Tibial nerve (tissue), 4 donors: ENCODE results near the gene LRRC52. TPM values are rescaled to one million over a fixed set of nuclear protein-coding genes. Genes with fewer than 3 reads are reported as not detected.

Experiments
- DNase-seq, 2 donors: peaks; one replicate each; pipeline ENCODE4 v3.0.0-alpha.2; 2019; ENCODE audit warnings: low spot score in 2 of 2
- H3K27ac ChIP-seq, 4 donors: fragments of 200-600 bp; sonication (generic) in 3 of 4; one replicate each; pipeline ENCODE4 v1.5.1; 2017 to 2019; ENCODE audit warnings: mild to moderate bottlenecking in 1 of 4
- H3K27me3 ChIP-seq, 2 donors: fragments of 200-600 bp; sonication (generic) in 1 of 2; one replicate each; pipeline versions ENCODE4 v1.5.1 to v1.6.0; 2017 to 2019
- H3K36me3 ChIP-seq, 3 donors: fragments of 200-600 bp; sonication (generic); one replicate each; pipeline ENCODE4 v1.5.1; 2018 to 2019
- H3K4me1 ChIP-seq, 4 donors: fragments of 200-600 bp; sonication (generic) in 3 of 4; one replicate each; pipeline ENCODE4 v1.5.1; 2017 to 2019
- H3K4me3 ChIP-seq, 4 donors: fragments of 200-600 bp; sonication (generic) in 3 of 4; one replicate each; pipeline ENCODE4 v1.5.1; 2017 to 2019; ENCODE audit warnings: mild to moderate bottlenecking in 1 of 4, moderate library complexity in 1 of 4
- H3K9me3 ChIP-seq, 4 donors: fragments of 200-600 bp; sonication (generic) in 3 of 4; one replicate each; pipeline ENCODE4 v1.5.1; 2017 to 2019
- EP300 ChIP-seq, 2 donors: sonication (generic); formaldehyde crosslinking; IDR thresholded peaks; one replicate each; pipeline ENCODE4 v1.6.1; 2017; ENCODE audit warnings: antibody characterized with exemption in 2 of 2, mild to moderate bottlenecking in 1 of 2
- POLR2A ChIP-seq, 2 donors: fragments of 450-650 bp; IDR thresholded peaks; one replicate each; pipeline ENCODE4 v1.6.1; 2017; ENCODE audit warnings: antibody characterized with exemption in 2 of 2, mild to moderate bottlenecking in 2 of 2, moderate library complexity in 2 of 2
- WGBS, 2 donors: methylation state at CpG; one replicate each; pipeline ENCODE4 v1.1.5; 2018; 5-methylcytosine and 5-hydroxymethylcytosine counted together
- total RNA-seq, 4 donors: library from RNA; depleted of rRNA; stranded (reverse); fragments of >200 nt; gene quantifications; one replicate each; pipeline ENCODE4 v1.1.0, GENCODE V29; 2016
- TF ChIP-seq, protein P1 (sequence below), 5 experiments: fragments of 200-600 bp in 3 of 5; fragments of 450-650 bp in 2 of 5; sonication (generic) in 3 of 5; IDR thresholded peaks; one replicate each; pipeline ENCODE4 v1.5.1; 2016 to 2019; ENCODE audit warnings: antibody characterized with exemption in 5 of 5, mild to moderate bottlenecking in 3 of 5, moderate library complexity in 2 of 5

LRRC52 gene
- total RNA-seq, 4 donors from 2014 or later: not detected

DNA sequence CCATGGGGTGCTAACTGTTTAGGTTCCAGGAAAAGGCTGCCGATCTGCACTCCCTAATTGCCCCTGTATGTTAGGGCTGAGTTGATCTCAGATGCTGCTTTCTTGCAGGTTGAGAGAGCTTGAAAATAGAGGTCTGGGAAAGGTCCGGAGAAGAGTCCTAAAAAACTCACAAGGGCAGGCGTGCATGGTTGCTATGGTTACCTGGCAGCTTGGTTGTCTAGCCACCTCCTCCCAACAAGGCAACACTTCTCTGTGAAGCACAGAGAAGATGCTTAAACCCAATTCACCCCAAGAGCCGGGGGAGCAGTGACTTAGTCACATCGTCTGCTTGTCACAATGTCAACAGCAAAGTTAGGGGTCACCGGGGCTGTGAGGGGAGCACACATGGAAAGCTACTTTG lies 31.0 kb upstream of the LRRC52 start:
- TF ChIP-seq EP300 (IDR thresholded peaks at IDR 0.05) (no peak), POLR2A (IDR thresholded peaks at IDR 0.05) (no peak)
- TF ChIP-seq, protein P1, sequence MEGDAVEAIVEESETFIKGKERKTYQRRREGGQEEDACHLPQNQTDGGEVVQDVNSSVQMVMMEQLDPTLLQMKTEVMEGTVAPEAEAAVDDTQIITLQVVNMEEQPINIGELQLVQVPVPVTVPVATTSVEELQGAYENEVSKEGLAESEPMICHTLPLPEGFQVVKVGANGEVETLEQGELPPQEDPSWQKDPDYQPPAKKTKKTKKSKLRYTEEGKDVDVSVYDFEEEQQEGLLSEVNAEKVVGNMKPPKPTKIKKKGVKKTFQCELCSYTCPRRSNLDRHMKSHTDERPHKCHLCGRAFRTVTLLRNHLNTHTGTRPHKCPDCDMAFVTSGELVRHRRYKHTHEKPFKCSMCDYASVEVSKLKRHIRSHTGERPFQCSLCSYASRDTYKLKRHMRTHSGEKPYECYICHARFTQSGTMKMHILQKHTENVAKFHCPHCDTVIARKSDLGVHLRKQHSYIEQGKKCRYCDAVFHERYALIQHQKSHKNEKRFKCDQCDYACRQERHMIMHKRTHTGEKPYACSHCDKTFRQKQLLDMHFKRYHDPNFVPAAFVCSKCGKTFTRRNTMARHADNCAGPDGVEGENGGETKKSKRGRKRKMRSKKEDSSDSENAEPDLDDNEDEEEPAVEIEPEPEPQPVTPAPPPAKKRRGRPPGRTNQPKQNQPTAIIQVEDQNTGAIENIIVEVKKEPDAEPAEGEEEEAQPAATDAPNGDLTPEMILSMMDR (IDR thresholded peaks at IDR 0.05): no peak
- H3K36me3 ChIP-seq: no peaks in the 10 kb centered on the region
- 53 to 57% methylated on average over 6 of the region's 6 CpGs for WGBS, 2 donors
- H3K4me3 ChIP-seq: no peak overlapping the region
- no peak overlapping the region for H3K27ac ChIP-seq
- DNase-seq: no peak
- H3K9me3 ChIP-seq: no peaks in the 10 kb centered on the region
- H3K27me3 ChIP-seq: no peaks in the 10 kb centered on the region
- H3K4me1 ChIP-seq: no peaks in the 10 kb centered on the region

DNA sequence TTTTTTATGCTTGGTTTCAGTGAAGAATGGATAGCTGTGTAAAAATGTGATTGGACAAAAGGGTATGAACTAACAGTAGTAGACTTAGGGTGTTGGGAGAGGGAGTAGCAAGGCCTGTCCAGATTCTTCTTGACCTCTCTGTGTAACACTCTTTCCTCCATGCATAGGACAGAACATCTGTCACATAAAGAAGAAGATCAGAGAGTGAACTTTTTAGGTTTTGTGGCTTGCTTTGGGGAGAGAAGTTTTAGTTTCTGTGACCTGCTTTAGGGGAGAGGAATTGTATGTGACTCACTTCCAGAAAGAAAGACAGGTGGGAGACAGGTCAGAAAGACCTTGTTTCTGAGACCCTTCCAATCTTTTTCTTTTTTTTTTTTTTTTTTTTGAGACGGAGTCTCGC lies 27.3 kb upstream of the LRRC52 start:
- WGBS, 2 donors: 95 to 100% methylated on average over 2 of the region's 2 CpGs
- no peak for DNase-seq
- H3K9me3 ChIP-seq: peaks cover 0 to 3% (median under 1%) of the 10 kb centered on the region in 4 donors
- no peaks in the 10 kb centered on the region for H3K27me3 ChIP-seq
- TF ChIP-seq, protein P1 (IDR thresholded peaks at IDR 0.05): no peak
- TF ChIP-seq EP300 (IDR thresholded peaks at IDR 0.05): no peak
- TF ChIP-seq POLR2A (IDR thresholded peaks at IDR 0.05): no peak
- no peak overlapping the region for H3K27ac ChIP-seq
- H3K4me3 ChIP-seq: no peak overlapping the region
- H3K36me3 ChIP-seq: no peaks in the 10 kb centered on the region
- H3K4me1 ChIP-seq: no peaks in the 10 kb centered on the region

DNA sequence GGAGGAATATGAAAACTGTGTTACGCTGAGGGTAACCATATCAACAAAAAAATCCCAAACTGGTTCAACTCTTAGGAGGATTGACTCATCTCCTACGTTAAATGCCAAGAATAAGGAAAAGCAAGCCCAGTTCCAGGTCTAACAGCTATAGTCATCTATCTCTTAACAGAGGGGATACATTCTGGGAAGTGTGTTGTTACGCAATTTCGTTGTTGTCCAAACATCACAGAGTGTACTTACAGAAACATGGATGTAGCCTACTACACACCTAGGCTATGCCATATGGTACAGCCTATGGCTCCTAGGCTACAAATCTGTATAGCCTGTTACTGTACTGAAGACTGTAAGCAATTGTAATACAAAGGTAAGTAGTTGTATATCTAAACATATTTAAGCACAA lies 23.2 kb upstream of the LRRC52 start:
- Histone ChIP-seq H3K4me1 (peaks cover 0 to 9% (median 0%) of the 10 kb centered on the region in 4 donors), H3K4me3 (no peak overlapping the region), H3K36me3 (no peaks in the 10 kb centered on the region), H3K27me3 (no peaks in the 10 kb centered on the region), H3K9me3 (peaks cover 0 to 16% (median 1%) of the 10 kb centered on the region in 4 donors), H3K27ac (no peak overlapping the region)
- DNase-seq: no peak
- WGBS, 2 donors: 83 to 87% methylated on average over 4 of the region's 4 CpGs
- TF ChIP-seq EP300 (IDR thresholded peaks at IDR 0.05) (no peak), POLR2A (IDR thresholded peaks at IDR 0.05) (no peak)
- TF ChIP-seq, protein P1 (IDR thresholded peaks at IDR 0.05): no peak

DNA sequence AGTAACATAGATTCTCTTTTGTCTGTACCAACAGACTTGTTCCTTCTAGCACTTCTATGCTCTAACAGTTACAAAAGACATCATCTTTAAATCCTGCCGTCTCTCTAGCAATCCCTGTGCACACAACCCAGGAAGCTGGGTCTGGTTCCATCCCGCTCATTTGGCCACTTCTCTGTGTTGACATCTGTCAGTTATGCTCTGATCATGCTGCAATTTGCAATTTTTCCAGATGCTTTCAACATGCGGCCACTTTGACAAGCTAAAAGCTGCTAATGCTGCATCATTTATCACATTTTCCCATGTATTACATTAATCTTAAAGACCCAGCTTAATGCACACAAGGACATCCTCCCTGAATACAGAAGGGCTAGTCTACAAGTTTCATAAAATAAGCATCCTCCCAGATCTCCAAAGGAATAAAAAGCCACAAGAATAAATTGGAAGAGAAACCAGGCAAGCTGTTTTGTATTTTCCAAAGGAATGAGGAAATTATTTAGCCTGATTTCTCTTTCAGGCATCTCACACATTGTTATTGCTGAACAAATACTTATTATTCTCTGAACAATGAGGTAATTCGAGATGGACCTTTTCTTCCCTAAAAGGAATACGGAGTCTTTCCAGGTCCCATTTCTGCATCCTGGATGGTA lies 19.0 kb upstream of the LRRC52 start:
- 49 to 52% methylated on average over 5 of the region's 5 CpGs for WGBS, 2 donors
- no peak for TF ChIP-seq POLR2A (IDR thresholded peaks at IDR 0.05)
- TF ChIP-seq EP300 (IDR thresholded peaks at IDR 0.05): no peak
- TF ChIP-seq, protein P1 (IDR thresholded peaks at IDR 0.05): no peak
- Histone ChIP-seq H3K27ac (no peak overlapping the region), H3K27me3 (no peaks in the 10 kb centered on the region), H3K9me3 (peaks cover 0 to 16% (median 1%) of the 10 kb centered on the region in 4 donors), H3K36me3 (no peaks in the 10 kb centered on the region), H3K4me3 (no peak overlapping the region), H3K4me1 (peaks cover 0 to 9% (median 0%) of the 10 kb centered on the region in 4 donors)
- DNase-seq: no peak

DNA sequence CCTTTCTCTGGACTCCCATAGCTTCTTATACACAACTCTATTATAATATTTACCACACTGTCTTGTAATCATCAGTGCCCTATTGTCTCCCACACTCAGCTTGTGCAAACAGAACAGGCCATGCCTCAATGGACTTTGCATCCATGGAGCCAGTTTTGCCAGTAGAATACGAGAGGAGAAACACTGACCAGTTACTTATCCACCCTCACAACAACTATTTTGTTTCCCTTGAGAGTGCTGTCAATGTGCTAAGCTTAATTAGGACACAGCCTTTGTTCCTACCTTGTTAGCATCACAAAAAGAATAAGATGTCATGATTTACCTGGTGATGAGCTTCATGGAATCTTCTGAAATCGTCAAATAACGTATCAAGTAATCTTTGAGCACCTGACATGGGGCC lies 18.1 kb upstream of the LRRC52 start:
- H3K4me3 ChIP-seq: no peak overlapping the region
- no peaks in the 10 kb centered on the region for H3K36me3 ChIP-seq
- TF ChIP-seq, protein P1 (IDR thresholded peaks at IDR 0.05): no peak
- TF ChIP-seq EP300 (IDR thresholded peaks at IDR 0.05) (no peak), POLR2A (IDR thresholded peaks at IDR 0.05) (no peak)
- DNase-seq: no peak
- H3K9me3 ChIP-seq: peaks cover 0 to 16% (median 1%) of the 10 kb centered on the region in 4 donors
- peaks cover 0 to 12% (median 0%) of the 10 kb centered on the region in 4 donors for H3K4me1 ChIP-seq
- H3K27ac ChIP-seq: no peak overlapping the region
- no peaks in the 10 kb centered on the region for H3K27me3 ChIP-seq
- 76 to 83% methylated on average over 3 of the region's 3 CpGs for WGBS, 2 donors
